Measurements from ENCODE around the gene PSG1.
"Not testable (repeated sequence)": the region's sequence is repeated elsewhere in the genome, so short reads cannot be mapped to it uniquely, and the experiment has no call there.

Gene PSG1

GRCh38 chr19:42821306-42821977 lies 58.1 kb downstream of the PSG1 start:
- DNase-seq (ENCODE audit: low read depth in 2 of 2): not testable (repeated sequence)

GRCh38 chr19:42819960-42820650 lies 59.4 kb downstream of the PSG1 start:
- not testable (repeated sequence) for DNase-seq (ENCODE audit: low read depth in 2 of 2)

- DNase-seq (ENCODE audit: low read depth in 2 of 2): no peak
Observed at GRCh38 chr19:42816894-42817293, 62.6 kb downstream of the PSG1 start.

Measured in stimulated activated CD4-positive, alpha-beta T cell treated with anti-CD3 and anti-CD28 coated beads, Interleukin-1b, Interleukin-23, amount 100 ng/mL, for 1 hour (primary cell).